ENCODE data around the gene ANTXR1. TPM values are rescaled to one million over a fixed set of nuclear protein-coding genes. Genes with fewer than 3 reads are reported as not detected.

Gene ANTXR1
- total and polyA plus RNA-seq, 9 of the 15 experiments (the other 6 are each of a cell fraction or from before 2014, with no cell fraction given), result 0.07 to 1.00 (median 0.54) TPM

DNA sequence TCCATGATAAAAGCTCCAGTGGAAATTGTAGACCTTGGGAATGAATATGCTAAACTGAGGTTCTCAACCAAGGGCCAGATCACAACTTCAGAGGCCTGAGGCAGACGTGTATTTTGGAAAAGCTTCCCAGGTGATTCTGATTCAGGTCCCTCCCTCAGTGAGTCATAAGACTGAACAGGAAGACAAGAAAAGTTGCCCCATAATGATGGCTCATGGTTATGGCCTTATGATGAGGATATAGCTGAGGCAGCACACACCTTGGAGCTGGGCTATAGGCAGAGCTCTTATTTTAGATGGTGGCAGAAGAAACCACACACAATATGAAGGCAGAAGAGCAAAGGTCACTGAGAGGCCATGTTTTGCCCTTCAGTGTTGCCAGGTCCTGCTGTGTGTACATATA, 9.6 kb downstream of the ANTXR1 start:
- CTCF ChIA-PET (ENCODE audit: low intra/inter-chr PET ratio), result no interaction called here
- Histone ChIP-seq H3K4me3 (no peak overlapping the region), H3K27ac (ENCODE audit: extremely low read depth, low read depth, low read length) (no peak overlapping the region), H3K79me2 (ENCODE audit: control insufficient read depth, insufficient read depth, low read length) (no peaks in the 10 kb centered on the region), H3K27me3 (ENCODE audit: control insufficient read depth in 2 of 2, insufficient read depth in 2 of 2, low read length in 2 of 2) (peaks cover 3 to 8% of the 10 kb centered on the region in 2 experiments; a peak in 1 of 5 replicates), H3K4me1 (replicated peaks in 1 of 2; ENCODE audit: control insufficient read depth in 2 of 2, insufficient read depth in 2 of 2, low read length in 2 of 2) (no peaks in the 10 kb centered on the region), H2AFZ (ENCODE audit: low read depth, low read length) (no peak overlapping the region), H3K9me3 (replicated peaks; ENCODE audit: control insufficient read depth, insufficient read depth, low read depth, low read length) (no peaks in the 10 kb centered on the region), H3K36me3 (ENCODE audit: control insufficient read depth, insufficient read depth, low read length) (no peaks in the 10 kb centered on the region), H3K9ac (ENCODE audit: insufficient read depth in 1 of 2, low read depth in 2 of 2, low read length in 2 of 2) (no peak overlapping the region), H4K20me1 (replicated peaks; ENCODE audit: control insufficient read depth, insufficient read depth, low read length) (no peaks in the 10 kb centered on the region; the same call in 1 of the 2 replicates), H3K9me1 (ENCODE audit: control insufficient read depth, insufficient read depth, low read length) (no peaks in the 10 kb centered on the region), H3K4me2 (ENCODE audit: insufficient read depth, low read length) (no peak overlapping the region)
- intact Hi-C loops (cut with micrococcal nuclease) (loop anchor here (10.0 kb wide), 3 partner anchors 182 to 692 kb away; no protein-coding TSS in a partner anchor), in situ Hi-C loops (cut with MboI) (no loop called here)
- POLR2A ChIA-PET, result interaction anchor here (0.6 to 0.7 kb wide), 2 partner anchors 19 to 1168 kb away, joined by 3 read pairs; partner anchors contain the start of gene C2orf42
- TF ChIP-seq, protein P1, sequence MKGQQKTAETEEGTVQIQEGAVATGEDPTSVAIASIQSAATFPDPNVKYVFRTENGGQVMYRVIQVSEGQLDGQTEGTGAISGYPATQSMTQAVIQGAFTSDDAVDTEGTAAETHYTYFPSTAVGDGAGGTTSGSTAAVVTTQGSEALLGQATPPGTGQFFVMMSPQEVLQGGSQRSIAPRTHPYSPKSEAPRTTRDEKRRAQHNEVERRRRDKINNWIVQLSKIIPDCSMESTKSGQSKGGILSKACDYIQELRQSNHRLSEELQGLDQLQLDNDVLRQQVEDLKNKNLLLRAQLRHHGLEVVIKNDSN (CRISPR knock-in tag; IDR thresholded peaks at IDR 0.05), result no peak
- TF ChIP-seq MYC (IDR thresholded peaks at IDR 0.05; ENCODE audit: low read depth, low read length) (no peak), MYC (CRISPR knock-in tag; IDR thresholded peaks at IDR 0.05; ENCODE audit: borderline replicate concordance, low read depth) (no peak)
- WGBS (ENCODE audit: insufficient coverage, low coverage, missing lambda C conversion rate), result 5% methylated on average over 1 of the region's 1 CpG
- no TSS peak for BruUV-seq (replicated peaks)
- FAIRE-seq (no peak), ATAC-seq (no peak), DNase-seq (ENCODE audit: extremely low read depth in 1 of 4, low spot score in 3 of 4) (no peak)

DNA sequence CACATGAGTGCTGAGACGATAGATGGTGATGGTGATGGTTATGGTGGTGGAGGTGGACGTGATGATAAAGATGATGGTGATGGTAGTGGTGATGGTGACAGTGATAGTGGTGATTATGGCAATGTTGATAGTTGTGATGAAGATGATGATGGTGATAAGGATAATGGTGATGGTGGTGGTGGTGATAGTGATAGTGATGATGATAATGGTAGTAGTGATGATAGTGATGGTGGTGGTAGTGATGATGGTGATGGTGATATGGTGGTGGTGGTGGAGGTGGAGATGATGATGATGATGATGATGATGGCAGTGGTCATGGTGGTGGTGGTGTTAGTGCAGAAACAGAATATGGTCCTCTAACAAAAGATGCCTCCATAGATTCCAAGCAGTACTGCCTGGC, 10.3 kb downstream of the ANTXR1 start:
- no peaks in the 10 kb centered on the region for H3K4me1 ChIP-seq (replicated peaks in 1 of 2; ENCODE audit: control insufficient read depth in 2 of 2, insufficient read depth in 2 of 2, low read length in 2 of 2)
- ChIA-PET CTCF (ENCODE audit: low intra/inter-chr PET ratio) (no interaction called here), POLR2A (no interaction called here)
- H4K20me1 ChIP-seq (replicated peaks; ENCODE audit: control insufficient read depth, insufficient read depth, low read length), result no peaks in the 10 kb centered on the region; the same call in 1 of the 2 replicates
- DNase-seq (ENCODE audit: extremely low read depth in 1 of 4, low spot score in 3 of 4) (no peak), ATAC-seq (no peak), FAIRE-seq (no peak)
- H3K9me1 ChIP-seq (ENCODE audit: control insufficient read depth, insufficient read depth, low read length), result no peaks in the 10 kb centered on the region
- H3K27me3 ChIP-seq (ENCODE audit: control insufficient read depth in 2 of 2, insufficient read depth in 2 of 2, low read length in 2 of 2), result peaks cover 3 to 4% of the 10 kb centered on the region in 2 experiments; a peak in 1 of 5 replicates
- no TSS peak for BruUV-seq (replicated peaks)
- WGBS (ENCODE audit: insufficient coverage, low coverage, missing lambda C conversion rate), result 0% methylated on average over 2 of the region's 2 CpGs
- H3K79me2 ChIP-seq (ENCODE audit: control insufficient read depth, insufficient read depth, low read length), result no peaks in the 10 kb centered on the region
- H3K4me3 ChIP-seq, result no peak overlapping the region
- H3K9ac ChIP-seq (ENCODE audit: insufficient read depth in 1 of 2, low read depth in 2 of 2, low read length in 2 of 2), result no peak overlapping the region
- no peak overlapping the region for H2AFZ ChIP-seq (ENCODE audit: low read depth, low read length)
- H3K27ac ChIP-seq (ENCODE audit: extremely low read depth, low read depth, low read length), result no peak overlapping the region
- in situ Hi-C loops (cut with MboI) (no loop called here), intact Hi-C loops (cut with micrococcal nuclease) (loop anchor here (10.0 kb wide), 3 partner anchors 182 to 692 kb away; no protein-coding TSS in a partner anchor)
- H3K36me3 ChIP-seq (ENCODE audit: control insufficient read depth, insufficient read depth, low read length), result no peaks in the 10 kb centered on the region
- H3K9me3 ChIP-seq (replicated peaks; ENCODE audit: control insufficient read depth, insufficient read depth, low read depth, low read length), result no peaks in the 10 kb centered on the region
- H3K4me2 ChIP-seq (ENCODE audit: insufficient read depth, low read length), result no peak overlapping the region
- no peak for TF ChIP-seq POLR2AphosphoS5 (IDR thresholded peaks at IDR 0.05; ENCODE audit: control insufficient read depth, insufficient read depth, low read depth, low read length)
- TF ChIP-seq SIN3B (IDR thresholded peaks at IDR 0.05; ENCODE audit: low read depth), result no peak
- TF ChIP-seq SP2 (IDR thresholded peaks at IDR 0.05; ENCODE audit: extremely low read depth, low read depth, low read length, poor library complexity, severe bottlenecking), result no peak
- TF ChIP-seq, protein P2, sequence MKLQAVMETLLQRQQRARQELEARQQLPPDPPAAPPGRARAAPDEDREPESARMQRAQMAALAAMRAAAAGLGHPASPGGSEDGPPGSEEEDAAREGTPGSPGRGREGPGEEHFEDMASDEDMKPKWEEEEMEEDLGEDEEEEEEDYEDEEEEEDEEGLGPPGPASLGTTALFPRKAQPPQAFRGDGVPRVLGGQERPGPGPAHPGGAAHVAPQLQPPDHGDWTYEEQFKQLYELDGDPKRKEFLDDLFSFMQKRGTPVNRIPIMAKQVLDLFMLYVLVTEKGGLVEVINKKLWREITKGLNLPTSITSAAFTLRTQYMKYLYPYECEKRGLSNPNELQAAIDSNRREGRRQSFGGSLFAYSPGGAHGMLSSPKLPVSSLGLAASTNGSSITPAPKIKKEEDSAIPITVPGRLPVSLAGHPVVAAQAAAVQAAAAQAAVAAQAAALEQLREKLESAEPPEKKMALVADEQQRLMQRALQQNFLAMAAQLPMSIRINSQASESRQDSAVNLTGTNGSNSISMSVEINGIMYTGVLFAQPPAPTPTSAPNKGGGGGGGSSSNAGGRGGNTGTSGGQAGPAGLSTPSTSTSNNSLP (IDR thresholded peaks at IDR 0.05; ENCODE audit: borderline replicate concordance, low read depth, low read length), result no peak
- TF ChIP-seq NR2C1 (IDR thresholded peaks at IDR 0.05), result no peak
- no peak for TF ChIP-seq NR2C1 (tag; IDR thresholded peaks at IDR 0.05)
- no peak for TF ChIP-seq DIDO1 (tag; IDR thresholded peaks at IDR 0.05; ENCODE audit: low read depth)
- TF ChIP-seq, protein P3, sequence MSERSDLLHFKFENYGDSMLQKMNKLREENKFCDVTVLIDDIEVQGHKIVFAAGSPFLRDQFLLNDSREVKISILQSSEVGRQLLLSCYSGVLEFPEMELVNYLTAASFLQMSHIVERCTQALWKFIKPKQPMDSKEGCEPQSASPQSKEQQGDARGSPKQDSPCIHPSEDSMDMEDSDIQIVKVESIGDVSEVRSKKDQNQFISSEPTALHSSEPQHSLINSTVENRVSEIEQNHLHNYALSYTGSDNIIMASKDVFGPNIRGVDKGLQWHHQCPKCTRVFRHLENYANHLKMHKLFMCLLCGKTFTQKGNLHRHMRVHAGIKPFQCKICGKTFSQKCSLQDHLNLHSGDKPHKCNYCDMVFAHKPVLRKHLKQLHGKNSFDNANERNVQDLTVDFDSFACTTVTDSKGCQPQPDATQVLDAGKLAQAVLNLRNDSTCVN (CRISPR knock-in tag; IDR thresholded peaks at IDR 0.05), result no peak
- no peak for TF ChIP-seq MIER1 (IDR thresholded peaks at IDR 0.05; ENCODE audit: low read depth)
- no peak for TF ChIP-seq RBFOX2 (IDR thresholded peaks at IDR 0.05; ENCODE audit: low read depth, low read length)
